Esophagus squamous epithelium (tissue), 4 donors: ENCODE results near the gene KCTD14.
"Not testable (repeated sequence)": the region's sequence is repeated elsewhere in the genome, so short reads cannot be mapped to it uniquely, and the experiment has no call there.

ENCODE experiments used
- CTCF ChIP-seq, 6 experiments: fragments of 450-650 bp in 4 of 6; fragments of 200-600 bp in 2 of 6; sonication (generic) in 2 of 6; IDR thresholded peaks; one replicate each; pipeline ENCODE4 v1.5.1; 2016 to 2019; ENCODE audit warnings: antibody characterized with exemption in 6 of 6, mild to moderate bottlenecking in 4 of 6, moderate library complexity in 4 of 6
- POLR2A ChIP-seq, 4 donors: fragments of 450-650 bp; IDR thresholded peaks; one replicate each; pipeline ENCODE4 v1.6.1; 2017; ENCODE audit warnings: antibody characterized with exemption in 4 of 4, mild to moderate bottlenecking in 4 of 4, moderate library complexity in 3 of 4

- TF ChIP-seq CTCF, POLR2A (IDR thresholded peaks at IDR 0.05): not testable (repeated sequence)
Observed at GRCh38 chr11:77986456-77986855, 36.6 kb downstream of the KCTD14 start.
